Pulmonary artery endothelial cell (primary cell): ENCODE results near the gene TP53I3. TPM values are rescaled to one million over a fixed set of nuclear protein-coding genes. Genes with fewer than 3 reads are reported as not detected.
"Not testable (repeated sequence)": the region's sequence is repeated elsewhere in the genome, so short reads cannot be mapped to it uniquely, and the experiment has no call there.

Experiments
- DNase-seq: peaks from one replicate; pipeline ENCODE4 v3.0.0-alpha.2; 2011; ENCODE audit warnings: low read depth, low spot score
- total RNA-seq: library from RNA; depleted of rRNA; stranded (reverse); fragments of >200 nt; gene quantifications from 2 replicates; pipeline ENCODE4 v1.2.3, GENCODE V29; 2014

TP53I3 gene
- 57.5 and 75.2 TPM in 2 replicates for total RNA-seq

GRCh38 chr2:24084386-24085199 lies at the start of gene TP53I3:
Gene TP53I3, minus strand, starts transcription at chr2:24084834. Its CDS starts 508 bp downstream, at chr2:24084326.
- peak; percentile 74 for DNase-seq

GRCh38 chr2:24132543-24132942 lies 47.9 kb upstream of the TP53I3 start:
- DNase-seq: no peak

GRCh38 chr2:24125956-24126355 lies 41.3 kb upstream of the TP53I3 start:
- DNase-seq: no peak

GRCh38 chr2:24123922-24124580 lies 39.4 kb upstream of the TP53I3 start:
- DNase-seq: no peak

- peak; percentile 24 for DNase-seq
Observed at GRCh38 chr2:24123195-24123921, 38.7 kb upstream of the TP53I3 start, which contains the start of the genes FAM228B and PFN4. Gene FAM228B, plus strand, starts transcription at chr2:24123469. Its CDS starts 893 bp downstream, at chr2:24124362. Gene PFN4, minus strand, starts transcription at chr2:24123334. Its CDS starts 799 bp downstream, at chr2:24122535.

GRCh38 chr2:24122366-24123194 lies 37.9 kb upstream of the TP53I3 start:
- no peak for DNase-seq

GRCh38 chr2:24121469-24121868 lies 36.8 kb upstream of the TP53I3 start:
- no peak for DNase-seq

GRCh38 chr2:24121066-24121465 lies 36.4 kb upstream of the TP53I3 start:
- DNase-seq: no peak

- no peak for DNase-seq
Observed at GRCh38 chr2:24117902-24118301, 33.3 kb upstream of the TP53I3 start.

GRCh38 chr2:24115057-24115456 lies 30.4 kb upstream of the TP53I3 start:
- DNase-seq: no peak

GRCh38 chr2:24111407-24111901 lies 26.8 kb upstream of the TP53I3 start:
- DNase-seq: no peak

- DNase-seq: no peak
Observed at GRCh38 chr2:24110660-24111303, 26.1 kb upstream of the TP53I3 start.

- DNase-seq: not testable (repeated sequence)
Observed at GRCh38 chr2:24109431-24109830, 24.8 kb upstream of the TP53I3 start.

GRCh38 chr2:24107336-24107735 lies 22.7 kb upstream of the TP53I3 start:
- DNase-seq: no peak

- no peak for DNase-seq
Observed at GRCh38 chr2:24106786-24107185, 22.2 kb upstream of the TP53I3 start.

- no peak for DNase-seq
Observed at GRCh38 chr2:24105816-24106215, 21.2 kb upstream of the TP53I3 start.

GRCh38 chr2:24104906-24105305 lies 20.3 kb upstream of the TP53I3 start:
- no peak for DNase-seq

GRCh38 chr2:24104110-24104650 lies 19.5 kb upstream of the TP53I3 start:
- DNase-seq: no peak

- DNase-seq: no peak
Observed at GRCh38 chr2:24102677-24103076, 18.0 kb upstream of the TP53I3 start.

- no peak for DNase-seq
Observed at GRCh38 chr2:24101992-24102391, 17.4 kb upstream of the TP53I3 start.
